NCI-H345 treated with DMSO at 0.1 percent for 48 hours (cell line): ENCODE data around the gene AFF2.

ENCODE experiments used
- DNase-seq: peaks from one replicate; lab custom pipeline; 2025; ENCODE audit not compliant: unreplicated experiment; lab: John Stamatoyannopoulos, UW

The AFF2 gene

DNA sequence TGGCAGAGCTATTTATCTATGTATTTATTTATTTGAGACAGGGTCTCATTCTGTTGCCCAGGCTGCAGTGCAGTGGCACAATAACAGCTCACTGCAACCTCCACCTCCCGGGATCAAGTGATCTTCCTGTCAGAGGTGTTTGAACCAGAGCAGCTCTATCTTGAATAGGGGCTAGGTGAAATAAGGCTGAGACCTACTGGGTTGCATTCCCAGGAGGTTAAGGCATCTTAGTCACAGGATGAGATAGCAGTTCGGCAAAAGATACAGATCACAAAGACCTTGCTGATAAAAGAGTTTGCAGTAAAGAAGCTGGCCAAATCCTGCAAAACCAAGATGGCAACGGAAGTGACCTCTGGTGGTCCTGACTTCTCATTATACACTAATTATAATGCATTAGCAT lies 501.9 kb downstream of the AFF2 start:
- DNase-seq, result no peak

DNA sequence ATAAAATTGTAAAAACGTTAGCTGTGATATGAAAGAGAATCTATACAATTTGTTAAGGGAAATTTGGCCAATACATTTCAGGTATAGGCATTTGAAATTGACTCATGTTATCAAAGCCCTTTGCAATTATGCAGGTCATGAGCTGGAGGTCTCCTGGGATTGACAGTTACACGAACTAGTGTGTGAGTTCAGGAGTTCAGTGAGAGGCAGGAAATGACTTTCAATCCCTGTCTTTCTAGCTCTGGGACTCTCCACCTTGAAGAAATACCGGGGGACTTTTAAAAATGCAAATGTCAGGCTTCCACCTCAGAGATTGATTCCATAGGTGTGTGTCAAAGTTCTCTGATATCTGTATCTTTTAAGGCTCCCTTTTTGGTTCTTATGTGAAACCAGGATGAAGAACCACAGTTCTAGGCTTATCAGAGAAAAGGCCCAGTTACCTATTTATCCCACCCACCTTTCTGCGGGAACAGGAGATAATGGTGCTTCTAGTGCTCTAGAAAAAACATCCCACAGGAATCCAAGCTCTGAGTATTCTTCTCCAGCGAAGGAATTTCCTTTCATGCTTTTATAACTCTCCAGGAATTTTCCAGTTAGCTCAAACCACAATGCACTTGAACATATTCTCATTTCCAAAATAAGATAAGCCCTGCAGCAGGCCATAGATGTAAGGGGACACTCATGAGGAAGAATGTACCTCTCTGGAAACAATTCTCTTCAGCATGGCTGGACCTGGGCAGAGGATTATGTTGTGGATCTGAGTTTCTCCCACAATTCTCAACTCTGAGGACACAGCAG lies 503.6 kb downstream of the AFF2 start:
- DNase-seq, result no peak

DNA sequence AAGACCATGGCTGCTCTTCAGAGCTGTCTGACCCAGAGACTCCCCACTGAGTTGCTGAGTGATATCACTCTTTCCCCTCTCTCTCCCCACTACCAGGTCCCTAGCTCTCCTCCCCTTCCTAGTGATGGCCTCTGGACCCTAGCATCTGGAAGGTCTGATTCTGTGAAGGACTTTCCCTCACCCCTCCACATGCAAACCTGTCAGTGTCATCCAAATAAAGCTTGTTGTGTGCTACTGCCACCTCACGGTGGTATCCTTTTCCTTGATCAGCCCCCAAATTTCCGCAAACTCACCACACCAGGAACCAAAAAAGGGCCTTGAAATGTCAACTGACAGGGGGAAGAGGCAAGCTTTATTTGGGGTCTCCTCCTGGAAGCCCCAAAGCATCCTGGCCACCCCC lies 504.5 kb downstream of the AFF2 start:
- no peak for DNase-seq

DNA sequence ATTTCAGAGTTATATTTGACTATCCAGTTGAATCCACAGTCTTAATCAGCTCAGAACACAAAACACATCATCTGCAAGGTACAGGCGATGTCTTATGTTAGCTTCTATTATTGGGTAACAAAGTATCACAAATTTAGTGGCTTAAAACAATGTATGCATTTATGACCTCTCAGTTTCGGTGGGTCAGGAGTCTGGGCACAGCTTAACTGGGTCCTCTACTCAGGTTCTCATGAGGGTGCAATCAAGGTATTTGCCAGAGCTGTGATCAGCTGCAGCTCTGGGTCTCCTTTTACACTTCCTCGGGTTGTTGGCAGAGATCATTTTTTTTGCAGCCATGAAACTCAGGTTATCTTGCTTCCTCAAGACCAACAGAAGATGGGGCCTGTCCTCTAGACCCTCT lies 505.8 kb downstream of the AFF2 start:
- DNase-seq, result no peak

DNA sequence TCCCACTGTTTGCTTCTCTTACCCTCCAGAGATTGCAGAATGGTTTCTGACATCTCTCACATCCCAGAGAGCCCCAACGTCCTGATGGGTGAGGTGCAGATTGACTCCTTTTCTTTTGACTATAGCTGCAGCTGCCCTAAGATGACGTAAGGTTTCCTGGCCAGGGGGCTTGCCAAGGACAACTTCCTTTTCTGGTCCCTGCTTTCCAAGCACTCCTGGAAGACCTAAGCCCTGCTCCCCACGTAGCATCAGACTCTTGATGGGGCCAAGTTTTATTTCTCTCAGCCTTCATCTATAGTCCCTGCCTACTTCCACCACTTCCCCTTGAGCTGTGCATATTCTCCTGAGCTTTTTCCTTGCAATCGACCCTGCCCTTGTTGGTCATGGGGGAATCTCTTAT lies 507.0 kb downstream of the AFF2 start:
- no peak for DNase-seq

DNA sequence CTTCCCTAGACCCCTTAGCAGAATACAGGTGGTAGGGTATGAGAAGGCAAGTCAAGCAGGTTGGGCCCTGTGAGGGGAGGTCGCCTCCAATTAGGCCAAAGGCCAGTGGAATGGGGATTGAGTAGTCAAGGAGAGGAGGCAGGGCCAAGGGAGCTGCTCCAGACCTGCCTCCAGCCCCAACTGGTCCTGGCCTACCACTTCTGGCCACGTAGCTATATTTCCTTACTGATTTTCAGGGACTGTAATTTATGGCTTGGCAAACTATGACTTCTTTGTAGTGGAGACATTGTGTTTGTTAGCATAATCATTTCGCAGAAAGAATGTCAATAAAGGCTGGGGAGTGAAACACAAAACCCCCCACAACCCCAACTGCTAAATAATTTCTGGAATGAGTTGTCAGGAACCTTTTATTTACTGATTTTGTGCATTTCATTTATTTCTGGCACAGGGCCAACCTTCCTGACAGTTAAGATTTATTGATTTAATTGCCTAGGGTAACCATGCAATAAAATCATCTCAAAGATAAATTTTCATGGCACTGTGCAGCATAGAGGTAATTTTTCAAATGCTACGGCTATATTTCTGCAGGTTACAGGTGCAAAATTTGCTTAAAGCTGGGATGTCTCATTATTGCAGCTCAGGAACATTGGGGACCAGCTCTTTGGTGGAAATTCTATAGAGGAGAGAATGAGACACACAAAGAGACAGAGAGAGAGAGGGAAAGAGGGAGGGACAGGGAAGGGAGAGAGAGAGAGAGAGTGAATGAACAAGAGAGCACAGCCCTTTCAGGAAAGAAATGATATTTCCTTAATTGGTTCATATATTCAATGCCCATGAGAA lies 509.8 kb downstream of the AFF2 start:
- DNase-seq, result no peak

DNA sequence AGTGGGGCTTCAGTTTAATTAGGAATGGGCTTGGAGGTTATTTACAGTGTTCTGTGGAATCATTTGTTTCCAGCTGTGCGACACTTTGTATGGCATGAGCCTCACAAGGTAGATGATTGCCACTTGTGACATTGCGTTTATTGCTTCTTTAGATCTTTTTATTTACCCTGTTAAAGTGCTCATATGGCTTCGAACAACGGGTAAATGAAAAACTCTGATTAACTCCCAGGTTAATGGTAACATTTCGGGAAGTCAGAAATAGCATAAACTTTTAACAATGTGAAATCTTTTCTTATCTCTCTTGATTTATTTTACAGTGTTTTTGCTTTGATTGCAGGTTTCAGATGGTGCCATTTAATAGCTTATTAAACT lies 510.4 kb downstream of the AFF2 start:
- no peak for DNase-seq

DNA sequence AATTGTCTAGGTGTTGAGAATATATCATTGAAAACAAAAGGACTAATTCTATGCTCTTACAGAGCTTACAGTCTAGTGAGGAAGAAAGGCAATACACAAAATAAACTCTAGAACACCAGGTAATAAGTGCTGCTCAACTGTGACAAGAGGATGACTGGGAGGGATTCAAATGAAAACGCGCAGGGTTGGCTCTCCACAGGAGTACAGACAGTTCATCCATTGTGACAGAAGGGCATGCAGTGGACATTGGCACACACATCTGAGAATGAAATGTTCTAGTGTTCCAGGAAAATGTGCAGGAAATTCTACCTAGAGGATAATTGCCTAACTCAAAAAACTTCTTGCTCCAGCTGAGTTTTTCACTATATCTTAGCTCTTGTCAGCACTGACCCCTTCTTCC lies 512.7 kb downstream of the AFF2 start:
- DNase-seq, result no peak

DNA sequence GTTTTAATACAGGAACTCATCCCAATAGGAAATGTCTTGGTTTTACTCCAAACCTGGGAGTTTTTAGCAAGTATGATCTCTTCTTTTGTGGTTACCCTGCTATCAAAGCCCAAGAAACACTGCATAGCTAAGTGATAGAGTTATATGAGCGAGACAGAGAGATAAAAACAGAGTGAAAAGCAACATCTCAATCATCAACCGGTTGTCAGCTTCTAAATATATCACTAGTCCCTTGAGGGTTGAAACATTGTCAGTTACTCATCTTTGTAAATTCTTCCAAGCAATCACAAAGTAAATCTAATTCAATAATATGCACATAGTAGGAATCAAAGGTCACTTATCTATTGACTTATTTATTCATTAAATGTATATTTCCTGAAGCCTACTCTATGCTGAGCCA lies 520.7 kb downstream of the AFF2 start:
- DNase-seq, result no peak

DNA sequence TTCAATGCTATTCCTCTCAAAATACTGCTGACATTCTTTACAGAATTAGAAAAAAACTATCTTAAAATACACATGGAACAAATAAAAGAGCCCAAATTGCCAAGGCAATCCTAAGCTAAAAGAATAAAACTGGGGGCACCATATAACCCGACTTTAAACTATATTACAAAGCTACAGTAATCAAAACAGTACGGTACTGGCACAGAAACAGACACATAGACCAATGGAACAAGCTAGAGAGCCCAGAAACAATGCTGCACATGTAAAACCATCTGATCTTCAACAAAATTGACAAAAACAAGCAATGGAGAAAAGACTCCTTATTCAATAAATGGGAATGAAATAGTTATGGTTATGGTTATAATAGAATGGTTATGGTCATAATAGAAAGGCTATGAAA lies 522.1 kb downstream of the AFF2 start:
- no peak for DNase-seq

DNA sequence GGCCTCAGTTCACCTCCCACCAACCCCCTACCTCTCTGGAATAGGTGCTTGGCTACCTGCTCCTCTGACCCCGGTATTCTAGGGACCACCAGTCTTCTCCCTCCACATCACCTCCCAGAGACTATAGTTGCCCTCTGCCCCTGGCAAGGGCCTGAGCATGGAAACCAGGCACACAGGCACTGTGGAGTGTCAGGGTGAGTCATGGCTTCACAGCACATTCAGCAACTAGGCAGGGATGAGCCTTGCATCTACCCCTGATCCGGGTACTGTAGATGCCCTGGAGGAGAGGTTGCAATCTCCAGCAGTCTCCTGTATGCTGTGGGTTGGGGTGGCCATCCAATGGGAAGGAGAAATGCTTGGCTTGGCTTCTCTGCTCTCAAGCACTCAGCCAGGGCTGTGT lies 532.0 kb downstream of the AFF2 start:
- DNase-seq, result no peak

DNA sequence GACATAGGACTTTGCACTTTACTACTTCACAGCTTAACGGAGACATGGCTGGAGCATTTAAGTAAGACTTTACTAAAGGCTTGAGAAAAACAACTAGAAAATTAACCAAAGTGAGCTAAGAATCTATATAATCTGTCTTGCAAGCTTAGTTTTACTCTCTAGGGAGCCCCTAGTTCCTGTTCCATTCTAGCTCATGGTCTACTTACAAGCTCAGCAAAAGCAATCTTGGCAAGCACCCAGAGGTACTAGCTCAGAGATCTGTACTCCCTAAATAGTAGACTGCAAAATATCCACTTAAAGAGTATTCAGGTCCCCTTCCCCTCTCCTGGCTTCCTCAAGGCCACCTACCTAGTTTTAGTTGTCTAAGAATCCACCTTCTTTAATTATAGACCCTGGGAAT lies 535.7 kb downstream of the AFF2 start:
- no peak for DNase-seq

DNA sequence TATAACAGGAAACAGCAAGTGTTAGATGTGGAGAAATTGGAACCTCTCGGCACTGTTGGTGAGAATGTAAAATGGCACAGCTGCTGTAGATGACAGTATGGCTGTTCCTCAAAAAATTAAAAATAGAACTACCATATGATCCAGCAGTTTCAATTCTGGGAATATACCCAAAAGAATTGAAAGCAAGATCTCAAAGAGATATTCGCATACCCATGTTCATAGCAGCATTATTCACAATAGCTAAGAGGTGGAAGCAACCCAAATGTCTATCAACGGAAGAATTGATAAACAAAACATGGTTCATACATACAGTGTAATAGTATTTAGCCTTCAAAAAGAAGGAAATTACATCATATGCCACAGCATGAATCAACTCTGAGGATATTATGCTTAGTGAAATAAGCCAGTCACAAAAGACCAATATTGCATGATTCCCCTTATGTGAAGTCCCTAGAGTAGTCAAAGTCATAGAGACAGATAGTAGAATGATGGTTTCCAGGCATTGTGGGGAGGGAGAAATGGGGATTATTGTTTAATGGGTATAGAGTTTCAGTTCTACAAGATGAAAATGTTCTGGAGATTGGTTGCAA lies 537.0 kb downstream of the AFF2 start:
- DNase-seq, result no peak

DNA sequence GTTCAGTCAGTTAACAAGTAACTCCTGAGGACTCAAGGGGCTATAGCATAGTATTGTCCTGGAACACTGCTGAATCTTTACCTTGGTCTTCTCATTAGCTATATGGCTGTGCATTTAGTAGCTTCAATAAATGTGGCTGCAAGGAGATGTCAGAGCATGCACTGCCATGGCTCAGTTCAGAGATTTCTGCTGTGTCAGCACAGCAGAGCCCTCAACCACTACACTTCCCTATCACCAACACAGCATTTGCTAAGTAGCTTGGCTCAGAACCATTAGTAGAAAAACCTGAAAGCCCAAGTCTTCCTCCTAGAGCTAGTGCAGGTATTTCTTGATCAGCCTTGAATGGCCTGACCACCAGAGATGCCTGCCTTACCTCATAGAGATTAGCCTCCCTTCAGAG lies 538.6 kb downstream of the AFF2 start:
- no peak for DNase-seq

DNA sequence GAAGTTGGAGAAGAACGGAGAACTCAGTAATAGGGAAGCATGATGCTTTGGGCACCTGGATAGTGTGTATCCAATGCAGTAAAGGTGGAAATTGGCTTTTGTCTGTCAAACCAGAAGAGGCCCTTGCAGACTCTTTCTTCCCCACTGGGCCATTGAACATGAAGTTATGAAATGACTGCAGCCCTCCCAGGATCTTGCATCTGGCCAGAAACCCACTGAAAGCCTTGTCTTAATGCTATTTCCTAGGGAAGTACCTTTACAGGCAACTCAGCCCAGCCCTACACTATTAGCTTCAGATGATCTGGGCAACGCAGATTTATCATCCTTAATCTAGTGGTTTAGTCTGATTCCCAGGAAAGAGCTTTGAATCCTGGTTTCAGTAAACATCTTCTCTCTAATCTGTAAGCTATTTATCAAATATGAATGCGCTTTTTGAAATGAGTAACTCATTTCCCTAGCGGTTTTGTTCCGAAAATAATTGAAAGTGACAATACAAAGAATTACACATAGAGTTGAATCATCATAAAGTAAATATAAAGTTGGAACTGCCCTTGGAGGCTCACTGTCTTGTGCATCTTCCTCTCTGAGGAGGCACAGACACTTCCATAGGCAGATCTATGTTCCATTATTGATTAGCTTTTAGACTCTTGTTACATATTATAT lies 540.6 kb downstream of the AFF2 start:
- DNase-seq, result no peak

DNA sequence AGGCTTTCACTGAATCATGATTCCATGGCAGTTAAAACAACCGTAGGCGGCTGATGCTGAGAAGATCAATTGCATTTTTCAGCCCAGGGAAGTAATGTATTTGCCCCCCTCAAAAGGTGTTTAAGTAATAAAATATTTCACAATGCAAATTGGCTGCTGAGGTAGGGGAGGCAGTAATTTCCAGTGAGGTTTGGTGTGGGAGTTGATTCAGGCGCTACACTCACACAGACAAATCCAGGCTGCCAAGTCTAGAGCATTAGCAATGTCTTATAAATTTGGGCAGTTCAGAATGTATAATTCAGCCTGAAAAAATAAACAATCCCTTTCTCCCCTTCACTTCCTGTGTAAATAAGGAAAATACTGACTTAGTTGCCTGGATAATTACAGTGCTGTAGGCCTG lies 543.0 kb downstream of the AFF2 start:
- DNase-seq, result no peak

DNA sequence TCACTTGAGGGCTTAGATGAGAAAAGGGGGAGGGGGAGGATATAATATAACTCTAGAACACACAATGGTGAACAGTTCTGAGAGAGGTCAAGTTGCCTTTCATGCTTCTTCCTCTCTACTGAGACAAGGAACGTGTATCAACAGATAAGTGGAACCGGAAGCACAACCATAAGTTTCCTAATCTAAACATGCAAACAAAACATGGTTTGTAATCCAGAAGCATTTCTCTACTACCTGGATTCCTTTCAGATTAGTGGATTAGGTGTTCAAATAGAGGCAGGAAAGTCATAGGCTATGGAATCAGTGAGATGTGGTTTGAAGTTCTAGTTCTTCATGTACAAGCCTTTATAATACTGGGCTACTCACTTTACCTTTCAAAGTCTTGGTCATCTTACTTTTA lies 544.1 kb downstream of the AFF2 start:
- DNase-seq, result no peak

DNA sequence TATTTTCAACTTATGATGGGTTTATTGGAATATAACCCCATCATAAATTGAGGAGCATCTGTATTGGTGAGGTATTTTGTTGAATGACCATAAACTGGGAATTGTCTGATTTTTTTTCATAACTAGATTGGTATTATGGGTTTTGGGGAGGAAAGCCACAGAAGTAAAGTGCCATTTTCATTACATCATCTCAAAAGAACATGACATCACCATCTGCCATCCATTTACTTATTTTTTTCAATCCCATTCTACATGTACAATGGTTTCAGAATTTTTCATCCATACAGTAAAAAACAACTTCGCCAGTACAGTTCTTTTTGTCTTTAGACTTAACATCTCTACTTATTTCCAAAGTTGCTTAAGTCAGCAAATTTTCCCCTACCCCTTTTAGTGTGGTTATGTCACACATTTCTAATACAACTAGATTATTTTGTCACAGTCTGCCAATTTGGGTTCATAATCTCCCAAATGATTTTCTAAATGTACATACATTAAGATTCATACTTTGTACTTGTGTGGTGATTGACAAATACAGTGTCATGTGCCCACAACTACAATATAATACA lies 545.3 kb downstream of the AFF2 start:
- no peak for DNase-seq
